ENCODE results near the gene AGT.

The AGT gene

DNA sequence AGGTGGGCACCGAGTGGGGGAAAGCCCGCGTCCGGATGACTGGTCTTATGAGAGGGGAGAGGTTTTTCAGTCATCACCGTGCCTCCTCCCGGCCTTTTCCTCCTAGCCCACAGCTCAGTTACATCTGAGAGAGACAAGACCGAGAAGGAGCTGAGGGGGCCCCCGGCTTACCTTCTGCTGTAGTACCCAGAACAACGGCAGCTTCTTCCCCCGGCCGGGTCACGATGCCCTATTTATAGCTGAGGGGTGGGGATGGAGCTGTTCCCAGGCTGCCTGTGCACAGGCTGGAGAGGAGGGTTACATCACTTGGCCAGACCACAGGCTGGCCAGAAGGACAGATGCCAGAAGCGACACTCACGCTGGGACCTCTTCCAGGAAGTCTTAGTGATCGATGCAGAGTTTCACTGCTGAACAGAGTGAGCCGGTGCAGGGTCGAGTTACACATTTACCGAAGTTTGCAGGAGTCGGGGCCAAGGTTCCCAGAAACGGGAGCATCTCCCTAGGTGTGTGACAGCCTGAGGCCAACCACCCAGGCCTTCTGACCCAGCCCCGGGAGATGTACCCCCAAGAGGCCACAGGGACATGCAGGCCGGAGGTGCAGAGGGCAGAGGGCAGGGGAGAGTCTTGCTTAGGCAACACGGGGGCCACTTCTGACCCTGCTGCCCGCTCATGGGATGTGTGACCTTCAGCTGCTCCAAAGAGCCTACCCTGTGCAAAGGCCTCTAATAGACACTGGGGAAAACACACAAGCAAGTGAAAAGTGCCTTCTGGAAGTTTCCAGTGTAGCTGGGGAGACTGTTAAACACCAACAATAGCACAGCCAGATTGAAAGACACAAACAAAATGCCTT is at the start of gene AGT:
TSS of gene AGT (minus strand) at position 208 of the 850 bp plus-strand sequence. CDS start 3,299 bp downstream, outside the sequence.
- in situ Hi-C loops (cut with MboI; ENCODE audit: low pct_unique_long_range_greater_than_20kb, low sequenced_read_pairs), result no loop called here
- DNase-seq, result no peak

DNA sequence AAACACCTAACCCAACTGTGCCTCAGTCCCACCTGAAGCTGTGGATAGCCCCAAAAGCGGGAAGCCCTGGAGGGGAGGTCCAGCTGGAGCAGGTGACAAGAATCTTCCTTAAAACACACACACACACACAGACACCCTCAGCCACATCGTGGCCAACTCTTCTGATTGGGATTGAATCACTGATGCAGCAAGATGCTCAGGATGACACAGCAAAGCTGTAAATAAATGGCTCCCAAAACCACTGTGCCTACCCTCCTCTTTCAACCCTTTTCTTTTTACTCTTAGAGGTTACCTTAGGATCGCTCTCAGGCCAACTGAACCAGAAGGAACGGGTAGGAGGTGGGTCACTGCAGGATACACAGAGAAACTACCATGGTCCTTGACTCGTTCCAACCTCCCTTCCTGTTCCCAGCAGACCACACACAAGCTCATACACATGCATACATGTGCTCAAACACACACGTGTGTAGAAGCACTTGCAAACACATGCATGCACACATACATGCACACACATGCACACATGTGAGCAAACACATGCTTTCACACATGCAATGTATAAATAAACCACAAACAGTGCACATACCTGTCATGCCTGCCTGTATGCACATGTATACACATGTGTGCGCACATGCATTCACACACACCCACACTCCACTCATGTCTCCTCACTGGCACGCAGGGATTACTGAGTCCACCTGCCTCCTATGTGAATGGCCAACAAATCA is 47.7 kb upstream of the AGT start:
- in situ Hi-C loops (cut with MboI; ENCODE audit: low pct_unique_long_range_greater_than_20kb, low sequenced_read_pairs), result no loop called here
- no peak for DNase-seq

DNA sequence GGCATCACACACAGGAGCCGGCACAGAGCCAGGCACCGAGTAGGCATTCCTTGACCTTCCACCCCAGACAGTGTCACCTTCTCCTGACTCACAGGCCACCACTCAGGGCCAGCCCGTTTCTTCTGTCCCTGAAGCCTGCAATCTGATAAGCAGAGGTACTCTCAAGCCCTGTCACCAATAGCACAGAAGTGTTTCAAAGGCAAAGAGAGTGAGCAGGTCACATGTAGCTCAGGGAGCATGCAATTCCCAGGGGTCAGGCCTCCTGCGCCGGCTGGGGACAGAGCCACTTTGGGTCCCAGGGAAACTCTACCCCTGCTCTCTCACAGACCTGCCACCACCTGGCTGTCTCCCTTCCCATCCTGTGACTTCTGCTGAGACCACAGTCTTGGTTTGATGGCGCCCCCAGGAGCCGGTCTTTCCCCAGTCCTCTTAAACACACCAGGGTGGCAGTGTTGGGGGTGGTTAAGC is 46.5 kb upstream of the AGT start:
- in situ Hi-C loops (cut with MboI; ENCODE audit: low pct_unique_long_range_greater_than_20kb, low sequenced_read_pairs), result no loop called here
- no peak for DNase-seq

DNA sequence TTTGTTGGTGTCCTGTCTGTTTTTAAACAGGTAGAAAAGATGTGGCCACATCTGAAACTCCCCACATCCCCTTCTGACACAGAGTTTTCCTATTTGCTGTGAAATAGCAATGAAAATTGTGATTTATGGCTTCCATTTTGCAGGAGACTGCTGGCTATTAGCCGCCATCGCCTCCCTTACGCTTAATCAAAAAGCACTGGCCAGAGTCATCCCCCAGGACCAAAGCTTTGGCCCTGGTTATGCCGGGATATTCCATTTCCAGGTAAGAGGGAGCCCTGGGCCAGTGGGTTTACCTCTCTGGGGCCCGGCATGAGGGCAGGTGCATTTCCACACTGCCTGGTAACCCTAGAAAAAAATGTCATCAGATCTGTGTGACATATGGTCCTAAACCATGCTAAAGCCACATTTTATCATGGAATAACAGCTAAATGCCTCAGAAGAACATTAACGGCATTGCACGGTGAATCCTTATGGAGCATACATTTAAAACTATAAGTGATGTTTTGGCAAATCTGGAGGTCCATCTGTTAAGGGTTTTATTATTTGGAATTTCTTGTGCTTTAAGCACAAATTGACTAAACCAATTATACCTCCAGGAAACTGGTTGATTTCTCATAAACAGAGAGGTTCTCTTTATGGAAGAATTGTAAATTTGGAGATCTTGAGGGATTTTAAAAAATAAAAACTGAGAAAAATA is 45.6 kb upstream of the AGT start:
- in situ Hi-C loops (cut with MboI; ENCODE audit: low pct_unique_long_range_greater_than_20kb, low sequenced_read_pairs), result no loop called here
- no peak for DNase-seq

DNA sequence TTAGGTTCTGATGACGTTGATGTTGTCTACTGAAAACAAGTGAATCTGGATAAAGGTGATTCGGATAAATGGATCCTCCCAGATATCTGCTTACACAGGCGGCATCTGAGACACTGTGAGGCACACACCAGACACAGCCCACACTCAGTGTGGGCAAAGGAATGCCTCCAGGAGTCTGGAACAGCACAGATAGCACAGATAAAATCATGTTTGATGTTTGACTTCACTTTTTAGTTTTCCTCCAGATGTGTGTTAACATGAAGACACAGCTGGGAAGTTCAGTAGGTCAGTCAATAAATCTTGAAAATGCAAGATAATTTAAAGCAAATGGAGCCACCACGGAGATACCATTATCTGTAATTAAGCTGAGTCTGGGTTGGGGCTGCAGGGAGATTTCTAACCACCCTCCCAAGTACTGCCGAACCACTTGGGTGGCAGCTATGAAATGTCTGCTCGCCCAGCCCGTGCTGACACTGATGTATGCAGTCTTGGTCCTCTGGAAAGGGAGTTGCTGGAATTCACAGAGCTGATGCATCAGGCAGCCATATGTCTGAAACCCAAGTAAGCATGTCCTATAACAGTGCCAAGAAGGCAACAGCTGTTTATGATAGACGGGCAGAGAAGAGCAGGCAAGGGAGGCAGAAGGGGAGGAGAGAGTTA is 44.9 kb upstream of the AGT start:
- DNase-seq, result no peak
- in situ Hi-C loops (cut with MboI; ENCODE audit: low pct_unique_long_range_greater_than_20kb, low sequenced_read_pairs), result no loop called here

DNA sequence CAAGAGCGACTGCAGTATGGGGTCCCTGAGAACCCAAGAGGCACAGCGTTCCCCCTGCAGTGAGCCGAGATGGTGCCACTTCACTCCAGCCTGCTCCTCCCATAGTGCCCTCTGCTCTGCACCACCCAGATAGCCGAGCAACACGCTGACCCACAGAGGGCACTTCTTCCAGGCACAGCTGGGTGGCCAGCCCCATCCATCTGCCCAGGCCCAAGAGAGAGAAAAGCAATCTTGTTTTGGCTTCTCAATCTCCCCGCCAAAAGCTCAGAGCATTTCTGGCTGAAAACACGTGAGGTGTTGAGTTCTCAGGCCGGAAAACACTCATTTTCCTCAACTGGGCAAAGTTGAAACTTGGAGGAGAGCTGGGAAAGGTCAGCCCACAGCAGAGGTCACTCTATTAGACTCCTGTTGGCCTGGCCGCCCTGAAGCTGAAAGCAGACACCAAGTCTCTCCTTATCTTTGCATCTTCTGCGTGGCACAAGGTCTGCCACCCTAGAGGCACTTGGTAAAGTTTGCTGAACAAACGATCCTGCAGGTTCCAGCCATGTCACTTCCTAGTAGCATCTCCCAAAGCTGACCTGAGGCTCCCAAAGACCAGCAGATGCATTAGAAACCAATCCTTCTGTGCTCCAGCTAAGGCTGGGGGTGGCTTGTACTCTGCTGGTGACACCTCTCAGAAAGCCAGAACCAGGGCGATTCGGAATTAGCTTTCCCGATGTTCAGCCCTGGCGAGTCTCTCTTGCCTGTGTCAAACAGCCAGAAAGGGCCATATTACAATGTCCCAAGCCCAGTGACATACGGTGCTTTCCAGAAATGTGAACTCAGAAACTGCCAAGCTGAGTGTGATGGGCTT is 44.2 kb upstream of the AGT start:
- in situ Hi-C loops (cut with MboI; ENCODE audit: low pct_unique_long_range_greater_than_20kb, low sequenced_read_pairs), result no loop called here
- DNase-seq, result no peak

DNA sequence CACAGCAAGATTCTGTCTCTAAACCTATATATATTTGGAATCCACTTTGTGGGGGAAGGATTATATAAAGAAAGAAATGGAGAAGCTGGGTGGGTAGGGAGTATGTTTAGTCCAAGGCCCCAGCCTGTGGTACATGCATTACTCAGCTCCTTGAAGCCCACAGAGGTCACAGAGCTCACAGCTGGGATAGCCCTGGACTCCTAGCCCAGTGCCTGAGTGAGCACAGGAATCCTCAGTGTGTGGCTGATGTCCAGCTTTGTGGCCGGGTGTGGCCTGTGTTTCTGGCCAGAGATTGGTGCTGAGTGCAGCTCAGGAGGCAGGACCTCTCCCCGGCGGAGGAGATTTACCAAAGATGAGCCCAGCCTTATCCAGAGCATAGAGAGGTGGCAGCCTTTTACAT is 40.9 kb upstream of the AGT start:
- DNase-seq, result no peak

DNA sequence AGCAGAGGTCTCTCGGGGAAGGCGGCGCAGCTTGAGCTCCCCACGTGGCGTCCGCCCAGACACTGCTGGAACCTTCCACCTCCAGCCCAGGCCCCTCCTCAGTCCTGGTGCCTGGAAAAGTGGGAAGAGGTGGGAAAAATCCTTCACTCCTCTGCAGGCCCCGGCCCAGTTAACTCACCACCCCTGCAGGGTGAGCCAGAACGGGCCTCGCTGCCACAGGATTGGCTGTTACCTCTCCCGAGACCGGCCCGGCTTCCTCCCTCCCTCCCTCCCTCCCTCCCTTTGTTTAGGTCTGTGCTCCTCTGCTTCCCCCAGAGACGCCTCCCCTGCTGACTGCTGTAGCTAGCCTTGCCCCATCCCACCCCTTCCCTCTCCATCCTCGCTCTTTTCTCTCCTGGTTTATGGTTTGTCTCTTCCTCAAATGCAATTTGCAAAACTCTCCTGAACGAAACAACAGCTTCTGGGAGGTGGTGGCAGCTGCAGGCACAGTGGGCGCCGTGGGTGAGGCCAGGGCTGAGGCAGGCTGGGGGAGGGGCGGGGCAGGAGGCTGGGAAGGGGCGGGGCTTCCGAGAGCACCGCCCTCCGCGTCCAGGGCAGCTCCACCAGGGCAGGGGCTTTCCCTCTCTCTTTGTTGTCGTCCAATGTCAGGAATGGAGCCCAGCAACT is 39.8 kb upstream of the AGT start:
- in situ Hi-C loops (cut with MboI; ENCODE audit: low pct_unique_long_range_greater_than_20kb, low sequenced_read_pairs), result no loop called here
- DNase-seq, result peak; percentile 57

More for the DNA sequence above, 40.9 kb upstream of the AGT start:
- in situ Hi-C loops (cut with MboI; ENCODE audit: low pct_unique_long_range_greater_than_20kb, low sequenced_read_pairs), result no loop called here

DNA sequence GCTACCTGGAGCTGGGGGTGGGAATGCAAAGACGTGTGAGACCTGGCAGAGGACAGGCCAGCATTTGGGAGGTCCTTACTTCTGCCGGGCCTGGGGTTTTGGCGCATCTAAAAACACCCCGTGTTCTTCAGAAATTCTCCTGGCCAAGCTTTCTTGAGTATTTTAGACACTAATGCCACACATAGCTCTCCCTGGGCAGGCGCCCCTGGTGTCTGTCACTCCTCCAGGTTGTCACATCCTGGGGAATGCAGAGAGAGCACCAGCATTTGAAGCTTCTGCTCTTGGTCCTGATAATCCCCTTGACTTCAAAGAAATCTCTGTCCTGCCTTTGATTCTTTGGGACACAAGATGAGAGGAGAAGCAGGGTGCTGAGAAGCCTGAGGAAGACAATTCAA is 39.3 kb upstream of the AGT start:
- in situ Hi-C loops (cut with MboI; ENCODE audit: low pct_unique_long_range_greater_than_20kb, low sequenced_read_pairs), result no loop called here
- no peak for DNase-seq

DNA sequence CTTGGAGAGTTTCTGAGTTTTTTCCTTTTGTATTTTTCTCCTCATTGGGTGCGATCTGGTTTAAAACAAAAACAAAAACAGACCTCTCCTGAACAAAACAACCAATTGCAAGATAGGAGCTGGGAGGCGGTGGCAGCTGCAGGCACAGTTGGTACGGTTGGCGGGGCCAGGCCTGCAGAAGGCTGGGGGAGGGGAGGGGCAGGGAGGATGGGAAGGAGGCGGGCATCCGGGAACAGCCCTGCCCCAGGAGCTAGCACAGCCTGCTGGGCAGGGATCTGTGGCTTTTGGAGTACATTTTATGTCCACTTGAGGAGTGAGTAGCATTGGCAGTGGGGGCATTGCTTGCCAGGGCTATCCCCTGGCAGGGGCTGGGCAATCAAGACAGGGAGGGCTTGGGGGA is 38.5 kb upstream of the AGT start:
- in situ Hi-C loops (cut with MboI; ENCODE audit: low pct_unique_long_range_greater_than_20kb, low sequenced_read_pairs), result no loop called here
- DNase-seq, result no peak

DNA sequence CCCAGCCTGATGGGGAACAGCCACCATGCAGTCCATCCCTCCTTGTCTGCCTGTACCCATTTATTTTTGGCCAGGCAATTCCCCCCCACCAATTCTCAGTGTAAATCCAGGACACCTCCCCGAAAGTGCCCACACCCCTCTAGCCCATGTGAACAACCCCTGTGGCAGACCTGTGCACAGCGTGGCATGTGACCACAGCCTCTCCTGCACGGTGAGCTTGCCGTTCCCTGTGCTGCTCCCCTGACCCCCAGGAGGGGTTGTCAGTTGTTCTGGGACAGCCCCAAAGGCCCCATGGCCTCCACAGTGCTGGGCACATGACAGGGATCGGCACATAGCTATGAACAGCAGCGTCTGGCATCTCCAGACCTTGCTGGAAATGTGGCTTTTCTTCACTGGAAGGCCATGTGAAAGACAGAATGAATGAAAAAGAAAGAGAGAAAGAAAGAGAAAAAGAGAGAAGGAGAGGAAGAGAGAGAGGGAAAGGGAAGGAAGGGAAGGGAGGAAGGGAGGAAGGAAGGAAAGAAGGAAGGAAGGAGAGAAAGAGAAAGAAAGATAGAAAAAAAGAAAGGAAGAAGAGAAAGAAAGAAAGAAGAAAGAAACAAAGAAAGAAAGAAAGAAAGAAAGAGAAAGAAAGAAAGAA is 37.2 kb upstream of the AGT start:
- in situ Hi-C loops (cut with MboI; ENCODE audit: low pct_unique_long_range_greater_than_20kb, low sequenced_read_pairs), result no loop called here
- no peak for DNase-seq

DNA sequence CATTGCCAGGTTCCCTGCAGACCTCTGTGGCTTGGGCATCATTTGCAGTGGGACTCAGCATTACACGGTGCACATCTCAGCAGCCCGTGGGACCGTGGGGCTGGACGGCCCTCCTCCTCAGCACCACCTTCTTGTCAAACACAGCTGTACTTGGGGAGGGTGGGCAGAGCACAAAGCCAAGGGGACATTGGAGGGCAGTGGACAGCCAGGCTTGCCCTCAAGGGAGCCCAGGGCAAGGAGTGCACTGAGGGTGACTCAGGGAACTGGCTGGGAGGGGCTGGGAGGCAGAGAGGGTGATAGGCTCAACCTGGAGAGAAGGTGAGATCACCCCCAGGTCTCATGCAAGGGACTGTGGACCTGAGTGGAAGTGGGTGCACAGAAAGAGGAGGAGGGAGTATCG is 36.7 kb upstream of the AGT start:
- DNase-seq, result no peak
- in situ Hi-C loops (cut with MboI; ENCODE audit: low pct_unique_long_range_greater_than_20kb, low sequenced_read_pairs), result no loop called here

DNA sequence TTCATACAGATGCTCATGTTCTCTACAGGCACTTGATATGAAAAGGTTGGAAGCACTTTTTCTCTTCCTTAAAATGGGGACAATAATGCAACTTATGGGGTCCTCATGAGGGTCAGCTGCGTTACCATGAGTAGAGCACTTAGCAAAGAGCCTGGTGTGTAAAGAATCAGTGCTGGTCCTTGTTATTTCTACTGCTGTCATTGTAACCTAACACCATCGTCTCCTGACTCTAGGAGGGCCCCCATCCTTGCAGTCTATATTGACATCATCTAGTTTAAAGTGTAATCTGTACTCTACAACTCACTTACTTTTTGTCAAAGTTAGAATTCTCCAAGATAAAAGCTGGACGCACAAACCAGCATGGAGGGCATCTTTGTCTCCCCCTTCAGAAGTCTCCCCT is 35.7 kb upstream of the AGT start:
- DNase-seq, result no peak
- in situ Hi-C loops (cut with MboI; ENCODE audit: low pct_unique_long_range_greater_than_20kb, low sequenced_read_pairs), result no loop called here

DNA sequence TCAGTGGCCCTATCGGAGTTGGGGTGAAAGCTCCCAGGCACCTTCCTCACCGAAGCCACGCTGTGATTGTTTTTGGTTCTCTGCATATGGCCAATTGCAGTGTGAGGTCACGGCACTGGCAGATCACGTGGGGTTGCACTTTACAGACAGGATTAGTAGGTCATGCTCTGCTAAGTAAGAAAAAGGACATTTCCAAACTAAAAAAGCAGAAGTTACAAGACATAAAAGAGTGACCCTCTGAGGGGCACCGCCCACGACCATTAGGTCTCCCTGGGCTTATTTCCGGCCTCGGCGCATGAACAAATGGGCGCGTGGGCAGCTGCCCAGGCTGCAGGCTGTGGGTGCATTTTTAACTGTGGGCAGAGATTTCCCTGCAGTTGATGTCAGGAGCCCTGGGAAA is 35.2 kb upstream of the AGT start:
- DNase-seq, result peak; percentile 44
- in situ Hi-C loops (cut with MboI; ENCODE audit: low pct_unique_long_range_greater_than_20kb, low sequenced_read_pairs), result no loop called here

DNA sequence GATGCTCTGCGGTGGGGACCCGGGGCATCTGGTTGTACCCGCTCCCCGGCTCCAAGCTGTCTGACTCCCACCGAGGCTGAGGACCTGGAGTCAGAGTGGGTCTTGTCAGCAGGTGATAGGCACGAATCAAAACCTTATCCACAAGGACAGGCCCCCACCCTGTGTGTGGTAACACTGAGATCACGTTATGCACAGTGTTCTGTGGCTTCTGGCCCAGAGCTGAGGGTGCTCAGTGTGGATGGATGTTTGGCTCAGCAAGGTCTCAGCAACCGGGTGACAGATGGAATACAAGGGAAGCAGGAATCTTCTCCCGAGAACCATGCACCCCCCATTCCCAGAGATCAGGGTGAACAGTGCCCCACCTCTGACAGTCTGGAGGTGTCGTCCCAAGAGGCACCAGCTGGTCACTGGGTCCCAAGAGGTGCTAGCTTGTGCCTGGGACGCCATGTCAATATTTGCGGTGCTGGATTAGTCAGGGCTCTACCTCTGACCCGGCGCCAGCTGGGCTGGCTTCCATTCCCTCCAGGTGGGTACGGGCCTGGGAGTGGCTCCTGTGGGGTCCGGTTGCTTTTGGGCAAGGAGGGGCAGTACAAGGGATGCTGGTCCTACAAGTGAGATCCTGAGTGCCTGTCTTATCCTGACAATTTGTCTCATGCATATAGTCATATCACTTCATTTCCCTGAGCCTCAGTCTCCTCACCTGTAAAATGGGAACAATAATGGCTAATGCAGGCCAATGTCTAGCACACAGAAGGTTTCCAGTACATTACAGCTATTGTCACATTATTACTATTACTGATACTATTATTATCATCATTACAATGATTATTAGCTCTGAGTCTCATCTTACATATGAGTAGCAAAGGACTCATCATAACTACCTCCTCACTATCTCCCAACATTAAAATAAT is 34.2 kb upstream of the AGT start:
- in situ Hi-C loops (cut with MboI; ENCODE audit: low pct_unique_long_range_greater_than_20kb, low sequenced_read_pairs), result no loop called here
- no peak for DNase-seq

DNA sequence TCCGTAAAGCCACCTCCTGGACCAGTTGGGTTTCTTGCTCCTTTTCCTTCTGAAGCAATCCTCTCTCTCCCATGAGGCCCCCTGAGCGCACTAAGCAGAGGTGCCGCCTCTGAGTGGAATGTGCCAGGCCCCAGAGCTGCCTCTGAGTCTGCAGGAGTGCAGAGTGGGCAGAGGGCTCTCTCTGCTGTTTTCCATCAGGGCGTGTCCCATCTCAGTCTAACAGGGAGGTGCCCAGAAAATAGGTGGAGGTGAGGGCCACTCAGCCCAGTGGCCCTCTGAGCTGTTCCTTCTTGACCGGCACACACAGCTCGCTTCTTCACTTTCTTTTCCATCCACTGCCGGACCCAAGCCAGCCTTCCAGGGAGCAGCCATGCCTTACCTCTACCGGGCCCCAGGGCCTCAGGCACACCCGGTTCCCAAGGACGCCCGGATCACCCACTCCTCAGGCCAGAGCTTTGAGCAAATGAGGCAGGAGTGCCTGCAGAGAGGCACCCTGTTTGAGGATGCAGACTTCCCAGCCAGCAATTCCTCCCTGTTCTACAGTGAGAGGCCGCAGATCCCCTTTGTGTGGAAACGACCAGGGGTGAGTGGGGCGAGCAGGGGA is 33.3 kb upstream of the AGT start, which contains the start of gene CAPN9:
TSS of gene CAPN9 (plus strand) at position 262 of the 604 bp plus-strand sequence. CDS start at position 371, 109 bp downstream.
- no peak for DNase-seq
- in situ Hi-C loops (cut with MboI; ENCODE audit: low pct_unique_long_range_greater_than_20kb, low sequenced_read_pairs), result no loop called here

Measured in KBM-7 (cell line).